Measurements from ENCODE around the gene NFKBIB.

- TF ChIP-seq CTCF (IDR thresholded peaks at IDR 0.05), result no peak
- TF ChIP-seq POLR2A (IDR thresholded peaks at IDR 0.05), result no peak
These were observed 10.9 kb upstream of the NFKBIB start for GRCh38 chr19:38888876-38889275.

Data from ovary (tissue), 3 donors.